HEK293 (cell line): ENCODE results near the gene SLC16A4.

Source experiments
- CTCF ChIA-PET: fragments of 350-600 bp; formaldehyde crosslinking; extraction: SDS; loops from one replicate; lab custom pipeline; 2021; ENCODE audit warnings: antibody characterized with exemption; lab: Yijun Ruan, JAX
- POLR2A ChIA-PET: fragments of 300-600 bp; formaldehyde crosslinking; extraction: SDS; loops from one replicate; lab custom pipeline; 2020; ENCODE audit warnings: antibody characterized with exemption, inconsistent platforms; lab: Yijun Ruan, JAX
- H3K27ac ChIP-seq: fragments of 200-500 bp; sonication (Bioruptor generic); 2 replicates; pipeline ENCODE4 v1.5.1; 2014; ENCODE audit warnings: low read depth, low read length, control low read depth, inconsistent platforms; ENCODE audit errors: extremely low read depth
- H3K36me3 ChIP-seq, 2 experiments: fragments of 200-500 bp in 1 of 2; sonication (Bioruptor generic) in 1 of 2; 1 replicate in 1 of 2; 2 replicates in 1 of 2; pipeline ENCODE4 v1.5.1; 2014 to 2017; ENCODE audit warnings: inconsistent platforms in 2 of 2, low read length in 2 of 2; ENCODE audit not compliant: control insufficient read depth in 2 of 2, insufficient read depth in 1 of 2
- H3K4me1 ChIP-seq: fragments of 200-500 bp; sonication (Bioruptor generic); 2 replicates; pipeline ENCODE4 v1.5.1; 2014; ENCODE audit warnings: mild to moderate bottlenecking, low read length, inconsistent platforms; ENCODE audit not compliant: control insufficient read depth, insufficient read depth
- H3K4me3 ChIP-seq: 2 replicates; pipeline ENCODE4 v1.5.1; 2011; ENCODE audit warnings: low read depth, mild to moderate bottlenecking, control low read depth, low read length, moderate library complexity
- H3K9me3 ChIP-seq: fragments of 200-500 bp; sonication (Bioruptor generic); 2 replicates; pipeline ENCODE4 v1.5.1; 2014; ENCODE audit warnings: low read depth, low read length, inconsistent platforms; ENCODE audit not compliant: control insufficient read depth, insufficient read depth
- ELK4 ChIP-seq: IDR thresholded peaks from 2 replicates; pipeline ENCODE4 v1.6.1; 2011; ENCODE audit warnings: mild to moderate bottlenecking, low read depth, low read length, borderline replicate concordance
- GLI2 ChIP-seq: fragments of 450-650 bp; formaldehyde crosslinking; IDR thresholded peaks from 2 replicates; pipeline ENCODE4; 2017; ENCODE audit warnings: missing biosample characterization, missing genetic modification characterization, low read depth, borderline replicate concordance
- IKZF3 ChIP-seq: fragments of 450-650 bp; IDR thresholded peaks from 2 replicates; pipeline ENCODE4 v1.5.0; 2018; ENCODE audit warnings: missing biosample characterization, mild to moderate bottlenecking, missing genetic modification characterization, moderate library complexity
- INSM2 ChIP-seq: fragments of 450-650 bp; formaldehyde crosslinking; IDR thresholded peaks from 2 replicates; pipeline ENCODE4 v1.5.1; 2016; ENCODE audit warnings: missing biosample characterization, missing genetic modification characterization
- MZF1 ChIP-seq: fragments of 450-650 bp; formaldehyde crosslinking; IDR thresholded peaks from 2 replicates; pipeline ENCODE4 v1.5.1; 2017; ENCODE audit warnings: missing biosample characterization, missing genetic modification characterization, borderline replicate concordance
- PRDM4 ChIP-seq: fragments of 450-650 bp; formaldehyde crosslinking; IDR thresholded peaks from 2 replicates; pipeline ENCODE4 v1.5.1; 2017; ENCODE audit warnings: missing biosample characterization, missing genetic modification characterization
- SCRT1 ChIP-seq: fragments of 450-650 bp; formaldehyde crosslinking; IDR thresholded peaks from 2 replicates; pipeline ENCODE4 v1.5.1; 2016; ENCODE audit warnings: missing biosample characterization, missing genetic modification characterization, borderline replicate concordance
- TRIM28 ChIP-seq: IDR thresholded peaks from 2 replicates; pipeline ENCODE4 v1.6.1; 2011; ENCODE audit warnings: low read length, control low read depth, borderline replicate concordance
- WT1 ChIP-seq: fragments of 450-650 bp; formaldehyde crosslinking; IDR thresholded peaks from 2 replicates; pipeline ENCODE4 v1.5.1; 2016; ENCODE audit warnings: missing biosample characterization, missing genetic modification characterization
- ZFP37 ChIP-seq: fragments of 450-650 bp; formaldehyde crosslinking; IDR thresholded peaks from 2 replicates; pipeline ENCODE4 v1.5.1; 2016; ENCODE audit warnings: missing biosample characterization, missing genetic modification characterization
- ZIC2 ChIP-seq: fragments of 450-650 bp; formaldehyde crosslinking; IDR thresholded peaks from 2 replicates; pipeline ENCODE4 v1.5.1; 2016; ENCODE audit warnings: missing biosample characterization, missing genetic modification characterization
- ZNF10 ChIP-seq: fragments of 450-650 bp; formaldehyde crosslinking; IDR thresholded peaks from 2 replicates; pipeline ENCODE4 v1.5.1; 2017; ENCODE audit warnings: missing biosample characterization, missing genetic modification characterization
- ZNF266 ChIP-seq: fragments of 450-650 bp; formaldehyde crosslinking; IDR thresholded peaks from 2 replicates; pipeline ENCODE4 v1.5.1; 2016; ENCODE audit warnings: missing biosample characterization, missing genetic modification characterization, low read depth
- ZNF311 ChIP-seq: fragments of 450-650 bp; formaldehyde crosslinking; IDR thresholded peaks from 2 replicates; pipeline ENCODE4 v1.5.1; 2017; ENCODE audit warnings: missing biosample characterization, missing genetic modification characterization, borderline replicate concordance
- ZNF366 ChIP-seq: fragments of 450-650 bp; formaldehyde crosslinking; conservative IDR thresholded peaks from 2 replicates; pipeline ENCODE4 v1.5.1; 2016; ENCODE audit warnings: missing biosample characterization, missing genetic modification characterization
- ZNF394 ChIP-seq: fragments of 450-650 bp; formaldehyde crosslinking; IDR thresholded peaks from 2 replicates; pipeline ENCODE4 v1.5.1; 2016; ENCODE audit warnings: missing biosample characterization, missing genetic modification characterization, mild to moderate bottlenecking, moderate library complexity, borderline replicate concordance
- ZNF426 ChIP-seq: fragments of 450-650 bp; formaldehyde crosslinking; IDR thresholded peaks from 2 replicates; pipeline ENCODE4 v1.5.1; 2017; ENCODE audit warnings: missing biosample characterization, missing genetic modification characterization, mild to moderate bottlenecking, inconsistent platforms, moderate library complexity
- ZNF514 ChIP-seq: fragments of 450-650 bp; formaldehyde crosslinking; IDR thresholded peaks from 2 replicates; pipeline ENCODE4 v1.5.1; 2016; ENCODE audit warnings: missing biosample characterization, missing genetic modification characterization
- ZNF529 ChIP-seq: fragments of 450-650 bp; formaldehyde crosslinking; IDR thresholded peaks from 2 replicates; pipeline ENCODE4 v1.5.1; 2017; ENCODE audit warnings: missing genetic modification characterization, missing biosample characterization; ENCODE audit not compliant: insufficient replicate concordance
- ZNF555 ChIP-seq: fragments of 450-650 bp; formaldehyde crosslinking; conservative IDR thresholded peaks from 2 replicates; pipeline ENCODE4 v1.5.1; 2017; ENCODE audit warnings: missing biosample characterization, mild to moderate bottlenecking, missing genetic modification characterization, inconsistent platforms
- ZNF600 ChIP-seq: fragments of 450-650 bp; formaldehyde crosslinking; IDR thresholded peaks from 2 replicates; pipeline ENCODE4 v1.5.1; 2016; ENCODE audit warnings: missing biosample characterization, missing genetic modification characterization
- ZNF610 ChIP-seq: fragments of 450-650 bp; formaldehyde crosslinking; IDR thresholded peaks from 2 replicates; pipeline ENCODE4 v1.5.1; 2016; ENCODE audit warnings: missing biosample characterization, missing genetic modification characterization, borderline replicate concordance
- ZNF624 ChIP-seq: fragments of 450-650 bp; formaldehyde crosslinking; IDR thresholded peaks from 2 replicates; pipeline ENCODE4 v1.5.1; 2017; ENCODE audit warnings: missing biosample characterization, missing genetic modification characterization
- ZNF639 ChIP-seq: fragments of 450-650 bp; formaldehyde crosslinking; IDR thresholded peaks from 2 replicates; pipeline ENCODE4 v1.5.1; 2016; ENCODE audit warnings: missing biosample characterization, missing genetic modification characterization
- ZNF645 ChIP-seq: fragments of 450-650 bp; formaldehyde crosslinking; IDR thresholded peaks from 2 replicates; pipeline ENCODE4; 2016; ENCODE audit warnings: missing biosample characterization, missing genetic modification characterization
- ZNF777 ChIP-seq: fragments of 450-650 bp; formaldehyde crosslinking; IDR thresholded peaks from 2 replicates; pipeline ENCODE4 v1.5.1; 2017; ENCODE audit warnings: missing biosample characterization, missing genetic modification characterization, borderline replicate concordance

The SLC16A4 gene

GRCh38 chr1:110433803-110434202 lies 43.0 kb upstream of the SLC16A4 start (continued):
- TF ChIP-seq ZNF514 (tag by site-specific recombination) (no peak), GLI2 (tag by site-specific recombination) (no peak), ZNF426 (tag by site-specific recombination) (no peak), ZNF610 (tag by site-specific recombination) (no peak), MZF1 (tag by site-specific recombination) (no peak), ZIC2 (tag by site-specific recombination) (peak; percentile 83), ZNF600 (peak; percentile 22; the same call in 1 of the 2 replicates), TRIM28 (peak; percentile 80)

- TF ChIP-seq ZNF529, result no peak
- no peak for TF ChIP-seq ZFP37
- no peak for TF ChIP-seq ZNF311 (tag by site-specific recombination)
- TF ChIP-seq ZNF555, result no peak
- TF ChIP-seq WT1 (tag by site-specific recombination), result no peak
- TF ChIP-seq PRDM4 (tag by site-specific recombination), result no peak
- no peak for TF ChIP-seq ZNF366 (tag by site-specific recombination)
- TF ChIP-seq ZNF645 (tag by site-specific recombination), result no peak
- TF ChIP-seq ZNF394 (tag by site-specific recombination), result no peak
- no peak for TF ChIP-seq ZNF777 (tag by site-specific recombination)
- TF ChIP-seq SCRT1 (tag by site-specific recombination), result no peak
- TF ChIP-seq IKZF3 (tag by site-specific recombination), result no peak
- no peak for TF ChIP-seq ZNF624 (tag by site-specific recombination)
- TF ChIP-seq INSM2 (tag by site-specific recombination), result no peak
- TF ChIP-seq ZNF639 (tag by site-specific recombination), result no peak
- TF ChIP-seq ELK4, result no peak
- no peak for TF ChIP-seq ZNF10 (tag by site-specific recombination)
- no peak for TF ChIP-seq ZNF266 (tag by site-specific recombination)
- H3K4me3 ChIP-seq, result no peak overlapping the region
- H3K27ac ChIP-seq, result no peak overlapping the region
- no peaks in the 10 kb centered on the region for H3K4me1 ChIP-seq
- POLR2A ChIA-PET, result interaction anchor here (0.5 kb wide), 1 partner anchor 224 kb away, joined by 3 read pairs; no protein-coding TSS in a partner anchor
- H3K36me3 ChIP-seq, result no peaks in the 10 kb centered on the region
- CTCF ChIA-PET, result interaction anchor here (0.6 to 3.2 kb wide), 9 partner anchors 9 to 236 kb away, joined by 3 to 20 read pairs (median 3); no protein-coding TSS in a partner anchor
- H3K9me3 ChIP-seq, result no peaks in the 10 kb centered on the region
These were observed 42.4 kb upstream of the SLC16A4 start for GRCh38 chr1:110433213-110433612.
